ENCODE results near the gene ASIC4.

Gene ASIC4

GRCh38 chr2:219516888-219517287, 2.6 kb downstream of the ASIC4 start:
- no peak for DNase-seq

- no peak for DNase-seq
Observed at GRCh38 chr2:219517954-219518778, 3.9 kb downstream of the ASIC4 start.

GRCh38 chr2:219519526-219519916, 5.2 kb downstream of the ASIC4 start:
- DNase-seq = no peak

GRCh38 chr2:219520079-219520478, 5.8 kb downstream of the ASIC4 start:
- DNase-seq = no peak

- peak; percentile 4 to 25 for DNase-seq
Observed at GRCh38 chr2:219521066-219521880, 7.0 kb downstream of the ASIC4 start.

GRCh38 chr2:219522111-219523030, 8.1 kb downstream of the ASIC4 start:
- no peak for DNase-seq

GRCh38 chr2:219523031-219523671, 8.9 kb downstream of the ASIC4 start:
- DNase-seq = no peak

- no peak for DNase-seq
Observed at GRCh38 chr2:219524817-219525216, 10.5 kb downstream of the ASIC4 start.

- DNase-seq = no peak
Observed at GRCh38 chr2:219525533-219526232, 11.4 kb downstream of the ASIC4 start.

GRCh38 chr2:219526320-219527075, 12.2 kb downstream of the ASIC4 start:
- no peak for DNase-seq

GRCh38 chr2:219527076-219527394, 12.8 kb downstream of the ASIC4 start:
- no peak for DNase-seq

- no peak for DNase-seq
Observed at GRCh38 chr2:219527472-219527871, 13.2 kb downstream of the ASIC4 start.

GRCh38 chr2:219530048-219530963, 16.0 kb downstream of the ASIC4 start:
- DNase-seq = peak; percentile 52 to 59

GRCh38 chr2:219531639-219532377, 17.5 kb downstream of the ASIC4 start:
- DNase-seq = no peak

GRCh38 chr2:219532378-219532649, 18.0 kb downstream of the ASIC4 start:
- DNase-seq = no peak

- no peak for DNase-seq
Observed at GRCh38 chr2:219533930-219534661, 19.8 kb downstream of the ASIC4 start.

- DNase-seq = no peak
Observed at GRCh38 chr2:219536425-219536824, 22.1 kb downstream of the ASIC4 start.

- DNase-seq = no peak
Observed at GRCh38 chr2:219536967-219537366, 22.7 kb downstream of the ASIC4 start.
